ENCODE results near the gene SLC13A2. TPM values are rescaled to one million over a fixed set of nuclear protein-coding genes. Genes with fewer than 3 reads are reported as not detected.

Gene SLC13A2
- total RNA-seq, 1 donor from 2014 or later, result not detected

GRCh38 chr17:28544402-28545140 is 71.1 kb downstream of the SLC13A2 start:
- TF ChIP-seq CTCF (IDR thresholded peaks at IDR 0.05; ENCODE audit: insufficient read depth, low read depth, low read length) (no peak), EZH2 (IDR thresholded peaks at IDR 0.05; ENCODE audit: insufficient read depth, low read length) (no peak)
- H3K27ac ChIP-seq (ENCODE audit: low read depth, low read length), result no peak overlapping the region
- no peaks in the 10 kb centered on the region for H3K27me3 ChIP-seq (ENCODE audit: insufficient read depth, low read length)
- H3K79me2 ChIP-seq (ENCODE audit: insufficient read depth, low read length), result no peaks in the 10 kb centered on the region
- no peak for DNase-seq (ENCODE audit: low read depth)
- H3K9ac ChIP-seq (ENCODE audit: low read length), result no peak overlapping the region
- Mint-ChIP-seq H3K27ac (ENCODE audit: unreplicated experiment) (no peak overlapping the region), H3K9me3 (ENCODE audit: unreplicated experiment) (no peaks in the 10 kb centered on the region), H3K4me3 (ENCODE audit: unreplicated experiment) (no peak overlapping the region), H3K27me3 (ENCODE audit: low read depth, unreplicated experiment) (peaks cover 5% of the 10 kb centered on the region), H3K36me3 (ENCODE audit: low read depth, unreplicated experiment) (peaks cover 2% of the 10 kb centered on the region), H3K4me1 (ENCODE audit: low read depth, unreplicated experiment) (peaks cover 2% of the 10 kb centered on the region)
- no peaks in the 10 kb centered on the region for H3K9me3 ChIP-seq (ENCODE audit: insufficient read depth, low read depth, low read length)
- no peak for FAIRE-seq
- H3K4me3 ChIP-seq (ENCODE audit: insufficient read depth, low read depth, low read length), result no peak overlapping the region
- H3K4me1 ChIP-seq (ENCODE audit: insufficient read depth, low read length), result no peaks in the 10 kb centered on the region
- no peaks in the 10 kb centered on the region for H3K36me3 ChIP-seq (ENCODE audit: insufficient read depth, low read length)
- H2AFZ ChIP-seq (ENCODE audit: low read depth, low read length), result no peak overlapping the region
- H4K20me1 ChIP-seq (ENCODE audit: insufficient read depth, low read length), result peaks cover 20% of the 10 kb centered on the region
- no peak overlapping the region for H3K4me2 ChIP-seq (ENCODE audit: low read length)

GRCh38 chr17:28545141-28545503 is 71.7 kb downstream of the SLC13A2 start:
- Histone ChIP-seq H3K4me3 (ENCODE audit: insufficient read depth, low read depth, low read length) (no peak overlapping the region), H3K27ac (ENCODE audit: low read depth, low read length) (no peak overlapping the region), H3K4me1 (ENCODE audit: insufficient read depth, low read length) (no peaks in the 10 kb centered on the region), H3K36me3 (ENCODE audit: insufficient read depth, low read length) (no peaks in the 10 kb centered on the region), H3K27me3 (ENCODE audit: insufficient read depth, low read length) (no peaks in the 10 kb centered on the region), H3K9me3 (ENCODE audit: insufficient read depth, low read depth, low read length) (no peaks in the 10 kb centered on the region), H4K20me1 (ENCODE audit: insufficient read depth, low read length) (peaks cover 26% of the 10 kb centered on the region), H3K4me2 (ENCODE audit: low read length) (no peak overlapping the region), H2AFZ (ENCODE audit: low read depth, low read length) (no peak overlapping the region), H3K79me2 (ENCODE audit: insufficient read depth, low read length) (no peaks in the 10 kb centered on the region), H3K9ac (ENCODE audit: low read length) (no peak overlapping the region)
- Mint-ChIP-seq H3K27me3 (ENCODE audit: low read depth, unreplicated experiment) (peaks cover 5% of the 10 kb centered on the region), H3K4me3 (ENCODE audit: unreplicated experiment) (no peak overlapping the region), H3K36me3 (ENCODE audit: low read depth, unreplicated experiment) (peaks cover 2% of the 10 kb centered on the region), H3K9me3 (ENCODE audit: unreplicated experiment) (no peaks in the 10 kb centered on the region), H3K4me1 (ENCODE audit: low read depth, unreplicated experiment) (peaks cover 4% of the 10 kb centered on the region), H3K27ac (ENCODE audit: unreplicated experiment) (no peak overlapping the region)
- FAIRE-seq, result no peak
- TF ChIP-seq EZH2 (IDR thresholded peaks at IDR 0.05; ENCODE audit: insufficient read depth, low read length), result no peak
- no peak for TF ChIP-seq CTCF (IDR thresholded peaks at IDR 0.05; ENCODE audit: insufficient read depth, low read depth, low read length)
- DNase-seq (ENCODE audit: low read depth), result no peak

- peaks cover 5% of the 10 kb centered on the region for H3K27me3 Mint-ChIP-seq (ENCODE audit: low read depth, unreplicated experiment)
- H3K9me3 Mint-ChIP-seq (ENCODE audit: unreplicated experiment), result no peaks in the 10 kb centered on the region
- no peaks in the 10 kb centered on the region for H3K9me3 ChIP-seq (ENCODE audit: insufficient read depth, low read depth, low read length)
- no peaks in the 10 kb centered on the region for H3K27me3 ChIP-seq (ENCODE audit: insufficient read depth, low read length)
- H4K20me1 ChIP-seq (ENCODE audit: insufficient read depth, low read length), result peaks cover 34% of the 10 kb centered on the region
- no peak overlapping the region for H3K9ac ChIP-seq (ENCODE audit: low read length)
- H3K36me3 ChIP-seq (ENCODE audit: insufficient read depth, low read length), result no peaks in the 10 kb centered on the region
- no peak for TF ChIP-seq EZH2 (IDR thresholded peaks at IDR 0.05; ENCODE audit: insufficient read depth, low read length)
- TF ChIP-seq CTCF (IDR thresholded peaks at IDR 0.05; ENCODE audit: insufficient read depth, low read depth, low read length), result no peak
- no peak overlapping the region for H3K27ac Mint-ChIP-seq (ENCODE audit: unreplicated experiment)
- H3K4me1 Mint-ChIP-seq (ENCODE audit: low read depth, unreplicated experiment), result peaks cover 4% of the 10 kb centered on the region
- H2AFZ ChIP-seq (ENCODE audit: low read depth, low read length), result no peak overlapping the region
- no peaks in the 10 kb centered on the region for H3K4me1 ChIP-seq (ENCODE audit: insufficient read depth, low read length)
- no peak overlapping the region for H3K4me3 Mint-ChIP-seq (ENCODE audit: unreplicated experiment)
- no peak overlapping the region for H3K4me3 ChIP-seq (ENCODE audit: insufficient read depth, low read depth, low read length)
- no peaks in the 10 kb centered on the region for H3K79me2 ChIP-seq (ENCODE audit: insufficient read depth, low read length)
- peaks cover 2% of the 10 kb centered on the region for H3K36me3 Mint-ChIP-seq (ENCODE audit: low read depth, unreplicated experiment)
- FAIRE-seq (no peak), DNase-seq (ENCODE audit: low read depth) (no peak)
- no peak overlapping the region for H3K4me2 ChIP-seq (ENCODE audit: low read length)
- H3K27ac ChIP-seq (ENCODE audit: low read depth, low read length), result no peak overlapping the region
Observed at GRCh38 chr17:28545787-28546415, 72.5 kb downstream of the SLC13A2 start.

Measured in astrocyte (in vitro differentiated cells and primary cell).